ENCODE results near the gene PRKAR2B.

DNA sequence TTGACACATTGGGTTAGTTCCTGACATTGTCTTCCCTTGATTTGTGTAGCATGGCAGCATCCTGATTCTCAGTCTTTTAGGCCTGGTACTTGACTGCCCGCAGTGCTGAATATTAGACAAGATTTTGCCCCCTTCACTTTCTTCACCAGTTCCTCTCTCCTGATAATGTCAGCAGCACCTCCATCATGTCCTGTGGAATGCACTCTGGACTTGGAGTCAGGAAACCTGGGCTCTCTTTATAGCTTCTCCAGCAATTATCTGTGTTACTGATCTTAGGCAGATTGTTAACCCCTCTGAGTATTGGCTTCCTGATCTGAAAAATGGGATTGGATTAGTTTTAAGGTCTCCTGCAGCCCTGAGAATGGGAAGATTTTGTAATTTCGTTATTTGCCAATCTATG is 143.3 kb downstream of the PRKAR2B start:
- TF ChIP-seq EZH2phosphoT487 (IDR thresholded peaks at IDR 0.05; ENCODE audit: insufficient read depth, low read depth) (no peak), EZH2 (IDR thresholded peaks at IDR 0.05; ENCODE audit: insufficient read depth, poor library complexity, severe bottlenecking) (no peak)

Data from GM23248 (cell line).